HCT116 (cell line): ENCODE measurements around the gene IFT20.

Experiments
- CTCF ChIP-seq, 3 experiments: fragments of 200-600 bp in 1 of 3; sonication (generic) in 1 of 3; IDR thresholded peaks in 2 of 3; conservative IDR thresholded peaks in 1 of 3; 2 replicates each; pipeline ENCODE4 v1.5.1; 2012 to 2017; ENCODE audit warnings: low read depth in 2 of 3, low read length in 2 of 3, antibody characterized with exemption in 1 of 3, borderline replicate concordance in 1 of 3, control low read depth in 1 of 3, mild to moderate bottlenecking in 1 of 3, mixed read lengths in 1 of 3, mixed run types in 1 of 3, moderate library complexity in 1 of 3; ENCODE audit not compliant: insufficient read depth in 1 of 3
- ELF1 ChIP-seq: IDR thresholded peaks from 2 replicates; pipeline ENCODE4 v1.6.1; 2012; ENCODE audit warnings: low read depth, borderline replicate concordance
- EZH2 ChIP-seq: fragments of 200-600 bp; sonication (generic); IDR thresholded peaks from 2 replicates; pipeline ENCODE4 v1.6.1; 2017; ENCODE audit warnings: antibody characterized with exemption, mixed run types
- EZH2phosphoT487 ChIP-seq: fragments of 200-600 bp; IDR thresholded peaks from 2 replicates; pipeline ENCODE4 v1.6.1; 2018; ENCODE audit warnings: antibody characterized with exemption, borderline replicate concordance
- POLR2A ChIP-seq: IDR thresholded peaks from 2 replicates; pipeline ENCODE4 v1.7.0; 2011; ENCODE audit warnings: borderline replicate concordance; ENCODE audit not compliant: insufficient read depth, insufficient read length; ENCODE audit errors: extremely low read depth
- SIN3A ChIP-seq: IDR thresholded peaks from 2 replicates; pipeline ENCODE4 v1.6.1; 2012; ENCODE audit warnings: low read depth
- SP1 ChIP-seq: IDR thresholded peaks from 2 replicates; pipeline ENCODE4 v1.6.1; 2012; ENCODE audit warnings: low read depth
- YY1 ChIP-seq: IDR thresholded peaks from 2 replicates; pipeline ENCODE4 v1.6.1; 2011; ENCODE audit warnings: low read length, low read depth, moderate library complexity, mild to moderate bottlenecking; ENCODE audit not compliant: insufficient replicate concordance; ENCODE audit errors: extremely low read depth
- ZNF274 ChIP-seq: fragments of 200-500 bp; sonication (Bioruptor generic); IDR thresholded peaks from 2 replicates; pipeline ENCODE4 v1.6.1; 2014; ENCODE audit warnings: mild to moderate bottlenecking, low read depth, low read length, inconsistent platforms

GRCh38 chr17:28291780-28292330 lies 43.4 kb downstream of the IFT20 start:
- TF ChIP-seq CTCF (IDR thresholded peaks at IDR 0.05 in 2 of 3, conservative IDR thresholded peaks at IDR 0.05 in 1 of 3; ENCODE audit: borderline replicate concordance in 1 of 3, insufficient read depth in 1 of 3, low read depth in 2 of 3, low read length in 2 of 3): no peak
- TF ChIP-seq POLR2A: no peak
- TF ChIP-seq EZH2: no peak
- no peak for TF ChIP-seq ELF1
- no peak for TF ChIP-seq ZNF274
- no peak for TF ChIP-seq SP1
- no peak for TF ChIP-seq EZH2phosphoT487
- TF ChIP-seq SIN3A: no peak
- TF ChIP-seq YY1: no peak
